HG03457 (cell line): ENCODE measurements around the gene CAMKV.
"Not testable (repeated sequence)": the region's sequence is repeated elsewhere in the genome, so short reads cannot be mapped to it uniquely, and the experiment has no call there.

Experiments
- ATAC-seq: cut with Tn5 transposase; IDR thresholded peaks from one replicate; pipeline ENCODE4 v1.9.1; 2021; ENCODE audit warnings: moderate number of reproducible peaks; ENCODE audit not compliant: unreplicated experiment

The CAMKV gene

GRCh38 chr3:49856181-49857005 lies 13.3 kb downstream of the CAMKV start, which contains the start of gene TRAIP:
TSS of gene TRAIP (minus strand) at chr3:49856564. CDS start at chr3:49856453, 111 bp downstream.
- ATAC-seq, result peak; percentile 88

- ATAC-seq, result no peak
These were observed 14.0 kb downstream of the CAMKV start for GRCh38 chr3:49855662-49856061.

GRCh38 chr3:49845694-49846093 lies 24.0 kb downstream of the CAMKV start:
- no peak for ATAC-seq

GRCh38 chr3:49844464-49845183 lies 25.1 kb downstream of the CAMKV start:
- no peak for ATAC-seq

GRCh38 chr3:49842843-49843517 lies 26.7 kb downstream of the CAMKV start:
- no peak for ATAC-seq

- ATAC-seq, result no peak
These were observed 27.9 kb downstream of the CAMKV start for GRCh38 chr3:49841806-49842205.

- ATAC-seq, result no peak
These were observed 28.5 kb downstream of the CAMKV start for GRCh38 chr3:49841126-49841696.

- ATAC-seq, result no peak
These were observed 29.3 kb downstream of the CAMKV start for GRCh38 chr3:49840388-49840787.

GRCh38 chr3:49839193-49839809 lies 30.4 kb downstream of the CAMKV start:
- ATAC-seq, result no peak

- no peak for ATAC-seq
These were observed 38.4 kb downstream of the CAMKV start for GRCh38 chr3:49831341-49831740.

GRCh38 chr3:49826016-49826415 lies 43.7 kb downstream of the CAMKV start:
- no peak for ATAC-seq

GRCh38 chr3:49823131-49823530 lies 46.6 kb downstream of the CAMKV start:
- not testable (repeated sequence) for ATAC-seq

- no peak for ATAC-seq
These were observed 56.1 kb downstream of the CAMKV start, which contains the start of gene UBA7 for GRCh38 chr3:49813497-49814174. TSS of gene UBA7 (minus strand) at chr3:49813953. CDS start at chr3:49813787, 166 bp downstream.

GRCh38 chr3:49812916-49813496 lies 56.7 kb downstream of the CAMKV start:
- ATAC-seq, result no peak
